ENCODE data around the gene PFN4.
"Not testable (repeated sequence)": the region's sequence is repeated elsewhere in the genome, so short reads cannot be mapped to it uniquely, and the experiment has no call there.

Gene PFN4

GRCh38 chr2:24132543-24132942 lies 9.4 kb upstream of the PFN4 start:
- H3K27ac Mint-ChIP-seq, result no peak overlapping the region
- ATAC-seq (replicated peaks), result no peak
- H3K36me3 Mint-ChIP-seq (ENCODE audit: insufficient read depth), result no peaks in the 10 kb centered on the region
- no peaks in the 10 kb centered on the region for H3K4me1 Mint-ChIP-seq (ENCODE audit: low read depth in 2 of 2)
- H3K4me3 Mint-ChIP-seq, result no peak overlapping the region
- H3K27me3 Mint-ChIP-seq, result no peaks in the 10 kb centered on the region
- H3K9me3 Mint-ChIP-seq, result no peaks in the 10 kb centered on the region
- no peak for DNase-seq

DNA sequence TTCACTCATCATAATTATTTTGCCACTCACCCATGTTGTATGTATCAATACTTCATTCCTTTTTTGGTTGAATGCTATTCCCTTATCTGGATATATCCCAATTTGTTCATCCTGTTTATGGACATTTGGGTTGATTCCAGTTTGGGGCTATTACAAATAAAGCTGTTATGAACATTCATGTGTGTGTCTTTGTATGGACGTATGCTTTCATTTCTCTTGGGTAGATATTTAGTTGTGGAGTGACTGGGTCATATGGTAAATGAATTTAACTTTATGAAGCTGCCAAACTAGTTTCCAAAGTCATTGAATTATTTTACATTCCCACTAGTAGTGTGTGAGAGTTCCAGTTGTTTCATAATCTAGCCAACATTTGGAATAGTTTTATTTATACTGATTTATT lies 2.8 kb upstream of the PFN4 start:
- H3K4me3 Mint-ChIP-seq, result no peak overlapping the region
- peaks cover 7 to 12% of the 10 kb centered on the region in 2 donors for H3K4me1 Mint-ChIP-seq (ENCODE audit: low read depth in 2 of 2)
- H3K9me3 Mint-ChIP-seq, result no peaks in the 10 kb centered on the region
- H3K27me3 Mint-ChIP-seq, result no peaks in the 10 kb centered on the region
- no peak overlapping the region for H3K27ac Mint-ChIP-seq
- DNase-seq (no peak), ATAC-seq (replicated peaks) (no peak)
- no peaks in the 10 kb centered on the region for H3K36me3 Mint-ChIP-seq (ENCODE audit: insufficient read depth)

GRCh38 chr2:24123922-24124580 lies 917 bp upstream of the PFN4 start:
- H3K27ac Mint-ChIP-seq, result peak overlapping the region; percentile 74 to 77
- peaks cover 7 to 12% of the 10 kb centered on the region in 2 donors for H3K4me1 Mint-ChIP-seq (ENCODE audit: low read depth in 2 of 2)
- no peaks in the 10 kb centered on the region for H3K36me3 Mint-ChIP-seq (ENCODE audit: insufficient read depth)
- ATAC-seq (replicated peaks) (no peak), DNase-seq (no peak)
- H3K27me3 Mint-ChIP-seq, result no peaks in the 10 kb centered on the region
- H3K4me3 Mint-ChIP-seq, result peak overlapping the region; percentile 83 to 88
- H3K9me3 Mint-ChIP-seq, result no peaks in the 10 kb centered on the region

DNA sequence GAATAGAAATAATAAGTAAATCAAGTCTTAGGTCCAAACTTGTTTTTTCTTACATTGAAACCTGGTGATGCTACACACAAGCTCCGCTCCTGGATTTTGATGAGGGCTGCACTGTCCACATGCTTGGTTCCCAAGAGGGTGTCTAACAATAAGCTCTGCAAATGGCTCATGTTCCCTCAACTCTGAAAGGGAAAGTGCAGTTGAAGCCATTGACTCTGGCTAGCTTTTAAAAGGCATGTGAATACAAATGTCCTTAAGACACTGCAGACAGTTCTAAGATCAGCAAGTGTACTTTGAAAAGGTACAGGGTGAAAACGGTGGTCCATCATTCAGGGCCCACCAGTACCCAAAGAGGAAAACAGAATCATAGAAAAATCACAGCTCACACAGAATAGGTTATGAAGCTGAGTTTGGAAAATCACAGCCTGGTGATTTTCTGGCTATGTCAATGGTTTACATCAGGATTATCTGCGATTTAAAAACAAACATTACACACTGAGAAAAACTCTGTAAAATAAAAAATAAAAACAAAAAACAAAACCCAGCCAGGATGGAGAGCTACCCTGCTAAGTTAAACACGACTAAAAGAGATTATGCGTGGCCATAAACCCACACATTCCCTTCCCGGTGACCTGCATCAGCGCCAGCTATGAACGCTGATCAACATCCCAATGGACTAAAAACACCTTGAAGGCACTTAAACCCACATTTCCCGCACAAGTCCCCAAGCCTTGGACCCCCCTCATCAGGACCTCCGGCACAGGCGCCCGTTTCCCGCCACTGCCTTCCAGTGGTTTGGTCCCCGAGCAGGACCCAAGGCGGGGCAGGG lies 554 bp downstream of the PFN4 start:
- H3K9me3 Mint-ChIP-seq, result no peaks in the 10 kb centered on the region
- no peaks in the 10 kb centered on the region for H3K27me3 Mint-ChIP-seq
- DNase-seq (no peak), ATAC-seq (replicated peaks) (no peak)
- no peaks in the 10 kb centered on the region for H3K36me3 Mint-ChIP-seq (ENCODE audit: insufficient read depth)
- peak overlapping the region; percentile 83 to 88 for H3K4me3 Mint-ChIP-seq
- peaks cover 7 to 12% of the 10 kb centered on the region in 2 donors for H3K4me1 Mint-ChIP-seq (ENCODE audit: low read depth in 2 of 2)
- peak overlapping the region; percentile 85 to 87 for H3K27ac Mint-ChIP-seq

DNA sequence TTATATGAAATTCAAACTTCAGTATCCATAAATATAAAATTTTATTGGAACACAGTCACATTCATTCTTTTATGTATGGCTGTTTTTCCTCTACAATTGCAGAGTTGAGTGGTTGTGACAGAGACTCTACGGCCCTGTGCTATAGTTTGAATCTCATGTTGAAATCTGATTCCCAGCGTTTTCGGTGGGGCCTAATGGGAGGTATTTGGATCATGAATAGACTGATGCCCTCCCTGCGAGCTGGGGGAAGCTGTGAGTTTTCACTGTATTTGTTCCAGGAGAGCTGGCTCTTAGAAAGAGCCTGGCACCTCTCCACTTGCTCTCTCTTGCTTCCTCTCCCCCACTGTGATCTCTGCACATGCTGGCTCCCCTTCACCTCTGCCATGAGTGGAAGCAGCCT lies 1.7 kb downstream of the PFN4 start:
- Mint-ChIP-seq H3K36me3 (ENCODE audit: insufficient read depth) (no peaks in the 10 kb centered on the region), H3K4me3 (no peak overlapping the region), H3K27me3 (no peaks in the 10 kb centered on the region), H3K4me1 (ENCODE audit: low read depth in 2 of 2) (peaks cover 7% of the 10 kb centered on the region in 2 donors), H3K27ac (peak overlapping the region in 1 of 2 donors; percentile 87), H3K9me3 (no peaks in the 10 kb centered on the region)
- ATAC-seq (replicated peaks) (no peak), DNase-seq (no peak)

GRCh38 chr2:24121066-24121465 lies 2.1 kb downstream of the PFN4 start:
- ATAC-seq (replicated peaks) (no peak), DNase-seq (no peak)
- peak overlapping the region in 1 of 2 donors; percentile 22 for H3K27ac Mint-ChIP-seq
- H3K36me3 Mint-ChIP-seq (ENCODE audit: insufficient read depth), result no peaks in the 10 kb centered on the region
- no peak overlapping the region for H3K4me3 Mint-ChIP-seq
- no peaks in the 10 kb centered on the region for H3K9me3 Mint-ChIP-seq
- H3K4me1 Mint-ChIP-seq (ENCODE audit: low read depth in 2 of 2), result peaks cover 7% of the 10 kb centered on the region in 2 donors
- H3K27me3 Mint-ChIP-seq, result no peaks in the 10 kb centered on the region

- DNase-seq (no peak), ATAC-seq (replicated peaks) (no peak)
- Mint-ChIP-seq H3K27ac (peak overlapping the region in 1 of 2 donors; percentile 85), H3K9me3 (no peaks in the 10 kb centered on the region), H3K27me3 (no peaks in the 10 kb centered on the region), H3K4me1 (ENCODE audit: low read depth in 2 of 2) (peaks cover 0 to 1% of the 10 kb centered on the region in 2 donors), H3K4me3 (no peak overlapping the region), H3K36me3 (ENCODE audit: insufficient read depth) (peaks cover 3% of the 10 kb centered on the region)
Measured at GRCh38 chr2:24117902-24118301, 5.2 kb downstream of the PFN4 start.

DNA sequence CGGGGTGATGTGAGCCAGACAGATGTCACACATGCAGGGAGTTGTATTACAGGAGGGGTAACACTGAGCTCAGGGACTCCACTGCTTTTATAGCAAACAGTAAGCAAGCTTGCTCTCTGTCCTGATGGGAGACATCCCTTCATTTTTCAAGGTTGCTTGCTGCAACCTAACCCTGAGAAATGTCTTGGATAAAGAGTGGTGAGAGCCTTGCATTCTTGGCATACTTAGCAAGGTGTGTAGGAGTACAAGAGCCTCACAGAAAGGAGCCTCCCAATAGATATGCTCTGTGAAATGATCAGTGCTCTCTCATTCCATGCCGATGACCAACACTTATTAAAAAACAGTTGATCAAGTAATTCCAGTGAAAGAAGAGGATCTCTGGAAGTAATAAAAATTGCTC lies 8.1 kb downstream of the PFN4 start:
- no peaks in the 10 kb centered on the region for H3K27me3 Mint-ChIP-seq

GRCh38 chr2:24111407-24111901 lies 11.7 kb downstream of the PFN4 start:
- Mint-ChIP-seq H3K4me3 (no peak overlapping the region), H3K27me3 (no peaks in the 10 kb centered on the region), H3K4me1 (ENCODE audit: low read depth in 2 of 2) (no peaks in the 10 kb centered on the region), H3K9me3 (peaks cover 4 to 11% of the 10 kb centered on the region in 2 donors), H3K36me3 (ENCODE audit: insufficient read depth) (peaks cover 3% of the 10 kb centered on the region), H3K27ac (no peak overlapping the region)
- ATAC-seq (replicated peaks), result no peak
- DNase-seq, result no peak

More for the DNA sequence above, 8.1 kb downstream of the PFN4 start:
- DNase-seq, result no peak
- ATAC-seq (replicated peaks), result no peak
- Mint-ChIP-seq H3K27ac (no peak overlapping the region), H3K9me3 (no peaks in the 10 kb centered on the region), H3K4me1 (ENCODE audit: low read depth in 2 of 2) (no peaks in the 10 kb centered on the region), H3K4me3 (no peak overlapping the region), H3K36me3 (ENCODE audit: insufficient read depth) (peaks cover 3% of the 10 kb centered on the region)

- peaks cover 4 to 11% of the 10 kb centered on the region in 2 donors for H3K9me3 Mint-ChIP-seq
- peaks cover 3% of the 10 kb centered on the region for H3K36me3 Mint-ChIP-seq (ENCODE audit: insufficient read depth)
- no peak overlapping the region for H3K4me3 Mint-ChIP-seq
- DNase-seq (no peak), ATAC-seq (replicated peaks) (no peak)
- no peaks in the 10 kb centered on the region for H3K27me3 Mint-ChIP-seq
- H3K27ac Mint-ChIP-seq, result no peak overlapping the region
- H3K4me1 Mint-ChIP-seq (ENCODE audit: low read depth in 2 of 2), result no peaks in the 10 kb centered on the region
Measured at GRCh38 chr2:24110660-24111303, 12.4 kb downstream of the PFN4 start.

- ATAC-seq (replicated peaks); H3K27me3 Mint-ChIP-seq; H3K36me3 Mint-ChIP-seq (ENCODE audit: insufficient read depth); H3K4me1 Mint-ChIP-seq (ENCODE audit: low read depth in 2 of 2); H3K4me3 Mint-ChIP-seq; DNase-seq: not testable (repeated sequence)
- peak overlapping the region in 1 of 2 donors; percentile 5 for H3K27ac Mint-ChIP-seq
- H3K9me3 Mint-ChIP-seq, result peaks cover 4 to 11% of the 10 kb centered on the region in 2 donors
Measured at GRCh38 chr2:24109431-24109830, 13.7 kb downstream of the PFN4 start.

- no peak overlapping the region for H3K4me3 Mint-ChIP-seq
- no peaks in the 10 kb centered on the region for H3K36me3 Mint-ChIP-seq (ENCODE audit: insufficient read depth)
- no peaks in the 10 kb centered on the region for H3K4me1 Mint-ChIP-seq (ENCODE audit: low read depth in 2 of 2)
- no peak overlapping the region for H3K27ac Mint-ChIP-seq
- H3K27me3 Mint-ChIP-seq, result no peaks in the 10 kb centered on the region
- DNase-seq (no peak), ATAC-seq (replicated peaks) (no peak)
- H3K9me3 Mint-ChIP-seq, result peaks cover 4 to 11% of the 10 kb centered on the region in 2 donors
Measured at GRCh38 chr2:24107336-24107735, 15.8 kb downstream of the PFN4 start.

DNA sequence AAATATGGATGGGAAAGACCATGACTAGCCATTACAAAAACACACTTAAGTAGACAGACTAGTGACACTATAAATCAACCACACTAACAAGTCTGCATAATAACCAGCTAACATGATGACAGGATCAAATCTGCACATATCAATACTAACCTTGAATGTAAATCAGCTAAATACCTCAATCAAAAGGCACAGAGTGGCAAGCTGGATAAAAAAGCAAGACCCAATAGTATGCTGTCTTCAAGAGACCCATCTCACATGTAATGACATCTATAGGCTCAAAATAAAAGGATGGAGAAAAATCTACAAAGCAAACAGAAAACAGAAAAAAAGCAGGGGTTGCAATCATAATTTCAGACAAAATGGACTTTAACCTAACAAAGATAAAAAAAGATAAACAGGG lies 16.3 kb downstream of the PFN4 start:
- no peak overlapping the region for H3K27ac Mint-ChIP-seq
- H3K27me3 Mint-ChIP-seq, result no peaks in the 10 kb centered on the region
- ATAC-seq (replicated peaks) (no peak), DNase-seq (no peak)
- H3K4me1 Mint-ChIP-seq (ENCODE audit: low read depth in 2 of 2), result no peaks in the 10 kb centered on the region
- H3K4me3 Mint-ChIP-seq, result no peak overlapping the region
- H3K36me3 Mint-ChIP-seq (ENCODE audit: insufficient read depth), result no peaks in the 10 kb centered on the region
- peaks cover 4 to 11% of the 10 kb centered on the region in 2 donors for H3K9me3 Mint-ChIP-seq
